Endothelial cell of umbilical vein (primary cell): ENCODE results near the gene TRIM3. TPM values are rescaled to one million over a fixed set of nuclear protein-coding genes. Genes with fewer than 3 reads are reported as not detected.

Experiments
- BruUV-seq: library from RNA; stranded (reverse); fragments of 400-500 nt; replicated peaks from 2 replicates; lab custom pipeline; 2021; lab: Mats Ljungman, UMichigan
- CTCF ChIA-PET: fragments of 300-600, 350-600 bp; sonication (Branson Sonifier 250); formaldehyde crosslinking; loops from one replicate; lab custom pipeline; 2021; ENCODE audit warnings: antibody characterized with exemption, inconsistent platforms; lab: Charles Lee
- POLR2A ChIA-PET: fragments of 300-600, 350-600 bp; sonication (Branson Sonifier 250); formaldehyde crosslinking; loops from one replicate; lab custom pipeline; 2021; ENCODE audit warnings: antibody characterized with exemption, inconsistent platforms; lab: Charles Lee
- DNase-seq: peaks from one replicate; pipeline ENCODE4 v3.0.0-alpha.2; 2011; ENCODE audit warnings: low read depth, low spot score
- FAIRE-seq: peaks from 2 replicates; lab custom pipeline; 2011; peaks lifted over from hg19 to GRCh38; lab: Jason Lieb, UNC
- H2AFZ ChIP-seq: 2 replicates; pipeline ENCODE4 v1.6.0; 2012; ENCODE audit warnings: low read depth, low read length, control low read depth, inconsistent platforms
- H3K27ac ChIP-seq: 2 replicates; pipeline ENCODE4 v1.5.1; 2011; ENCODE audit warnings: low read depth, mild to moderate bottlenecking, control low read depth, low read length, moderate library complexity; ENCODE audit not compliant: insufficient read depth
- H3K27me3 ChIP-seq, 2 experiments: 2 replicates each; pipeline versions ENCODE4 v1.6.0 to v1.6.1; 2011; ENCODE audit warnings: low read length in 2 of 2, mixed read lengths in 1 of 2; ENCODE audit not compliant: control insufficient read depth in 2 of 2, insufficient read depth in 2 of 2
- H3K36me3 ChIP-seq, 2 experiments: 2 replicates in 1 of 2; 3 replicates in 1 of 2; pipeline ENCODE4 v1.5.1; 2011; ENCODE audit warnings: low read length in 2 of 2, mild to moderate bottlenecking in 1 of 2, moderate library complexity in 1 of 2; ENCODE audit not compliant: control insufficient read depth in 2 of 2, insufficient read depth in 2 of 2; ENCODE audit errors: extremely low read depth in 1 of 2
- H3K4me1 ChIP-seq: 3 replicates; pipeline ENCODE4 v1.5.1; 2011; ENCODE audit warnings: mild to moderate bottlenecking, low read length; ENCODE audit not compliant: control insufficient read depth, insufficient read depth; ENCODE audit errors: extremely low read depth
- H3K4me2 ChIP-seq: 2 replicates; pipeline ENCODE4 v1.6.1; 2011; ENCODE audit warnings: low read length, control low read depth, mixed read lengths; ENCODE audit not compliant: insufficient read depth
- H3K4me3 ChIP-seq, 3 experiments: fragments of 200-600 bp in 1 of 3; sonication (generic), shearing (Covaris generic) in 1 of 3; replicated peaks in 1 of 3; 2 replicates each; pipeline ENCODE4 v1.5.1; 2011 to 2016; ENCODE audit warnings: control low read depth in 3 of 3, low read length in 3 of 3, mild to moderate bottlenecking in 2 of 3, inconsistent platforms in 1 of 3, low read depth in 1 of 3, moderate library complexity in 1 of 3; ENCODE audit not compliant: insufficient read depth in 1 of 3
- H3K79me2 ChIP-seq: 2 replicates; pipeline ENCODE4 v1.6.0; 2012; ENCODE audit warnings: low read length, inconsistent platforms; ENCODE audit not compliant: control insufficient read depth, insufficient read depth
- H3K9ac ChIP-seq: replicated peaks from 2 replicates; pipeline ENCODE3; 2011; ENCODE audit warnings: low read length, control low read depth; ENCODE audit not compliant: insufficient read depth; ENCODE audit errors: extremely low read depth
- H3K9me1 ChIP-seq: replicated peaks from 3 replicates; pipeline ENCODE4 v1.6.0; 2011; ENCODE audit warnings: mild to moderate bottlenecking, low read length; ENCODE audit not compliant: control insufficient read depth, insufficient read depth; ENCODE audit errors: extremely low read depth
- H3K9me3 ChIP-seq: replicated peaks from 2 replicates; pipeline ENCODE4 v1.5.1; 2012; ENCODE audit warnings: low read length, inconsistent platforms; ENCODE audit not compliant: control insufficient read depth, insufficient read depth
- H4K20me1 ChIP-seq: replicated peaks from 2 replicates; pipeline ENCODE3; 2011; ENCODE audit warnings: mild to moderate bottlenecking, low read length; ENCODE audit not compliant: control insufficient read depth, insufficient read depth; ENCODE audit errors: extremely low read depth
- EZH2 ChIP-seq: IDR thresholded peaks from 2 replicates; pipeline ENCODE4 v1.6.1; 2012; ENCODE audit warnings: borderline replicate concordance, low read depth, mild to moderate bottlenecking, moderate library complexity, low read length, inconsistent platforms; ENCODE audit not compliant: severe bottlenecking
- FOS ChIP-seq: IDR thresholded peaks from 2 replicates; pipeline ENCODE4 v1.6.1; 2011; ENCODE audit warnings: mild to moderate bottlenecking, low read length, moderate library complexity, borderline replicate concordance; ENCODE audit not compliant: insufficient read depth
- GATA2 ChIP-seq: IDR thresholded peaks from 2 replicates; pipeline ENCODE4 v1.7.0; 2011; ENCODE audit warnings: low read depth, mild to moderate bottlenecking, moderate library complexity, mixed read lengths, low read length; ENCODE audit not compliant: insufficient read length, insufficient read depth
- JUN ChIP-seq: IDR thresholded peaks from 2 replicates; pipeline ENCODE4 v1.6.1; 2011; ENCODE audit warnings: borderline replicate concordance, low read depth; ENCODE audit not compliant: insufficient read length, insufficient read depth
- POLR2A ChIP-seq: IDR thresholded peaks from 2 replicates; pipeline ENCODE4 v1.6.1; 2012; ENCODE audit warnings: low read depth, mild to moderate bottlenecking, control low read depth, low read length
- POLR2AphosphoS5 ChIP-seq: IDR thresholded peaks from 2 replicates; pipeline ENCODE4 v1.6.1; 2012; ENCODE audit warnings: low read depth, mild to moderate bottlenecking, control low read depth, low read length, moderate library complexity; ENCODE audit not compliant: insufficient read depth
- dilution Hi-C: fragments of 300-500 bp; cut with MboI; formaldehyde crosslinking; loops from one replicate; pipeline ENCODE4 v1.15.0; 2019; ENCODE audit warnings: low sequenced_read_pairs; ENCODE audit not compliant: extremely low pct_ligation_motif_present
- intact Hi-C: fragments of 100-400 bp; cut with micrococcal nuclease; formaldehyde crosslinking; loops from one replicate; pipeline ENCODE4 v1.10.0; 2022
- polyA plus RNA-seq, 4 experiments: library from polyadenylated mRNA; depleted of rRNA in 3 of 4; stranded (reverse) in 3 of 4; unstranded in 1 of 4; fragments of >200 nt; gene quantifications; 2 replicates each; pipeline versions ENCODE4 v1.2.1 to v1.2.3, GENCODE V29; 2011 to 2012; ENCODE audit warnings: missing spikeins in 1 of 4
- total RNA-seq: library from RNA; stranded (reverse); gene quantifications from 2 replicates; pipeline ENCODE4 v1.2.3, GENCODE V29; 2021
- TF ChIP-seq, protein P1 (sequence below), 2 donors: IDR thresholded peaks; 1 replicate in 1 of 2; 2 replicates in 1 of 2; pipeline ENCODE4 v1.5.1; 2011; ENCODE audit warnings: low read length in 2 of 2, mild to moderate bottlenecking in 2 of 2, moderate library complexity in 2 of 2, control low read depth in 1 of 2, inconsistent platforms in 1 of 2, low read depth in 1 of 2; ENCODE audit not compliant: insufficient read depth in 1 of 2; ENCODE audit errors: extremely low read depth in 1 of 2
- TF ChIP-seq, protein P2 (sequence below): IDR thresholded peaks from 2 replicates; pipeline ENCODE4 v1.6.1; 2011; ENCODE audit not compliant: insufficient read depth, insufficient read length

The TRIM3 gene
- total and polyA plus RNA-seq, 2 donors (not counting 3 experiments of a cell fraction or from before 2014, with no cell fraction given) = 21.8 to 29.2 TPM

DNA sequence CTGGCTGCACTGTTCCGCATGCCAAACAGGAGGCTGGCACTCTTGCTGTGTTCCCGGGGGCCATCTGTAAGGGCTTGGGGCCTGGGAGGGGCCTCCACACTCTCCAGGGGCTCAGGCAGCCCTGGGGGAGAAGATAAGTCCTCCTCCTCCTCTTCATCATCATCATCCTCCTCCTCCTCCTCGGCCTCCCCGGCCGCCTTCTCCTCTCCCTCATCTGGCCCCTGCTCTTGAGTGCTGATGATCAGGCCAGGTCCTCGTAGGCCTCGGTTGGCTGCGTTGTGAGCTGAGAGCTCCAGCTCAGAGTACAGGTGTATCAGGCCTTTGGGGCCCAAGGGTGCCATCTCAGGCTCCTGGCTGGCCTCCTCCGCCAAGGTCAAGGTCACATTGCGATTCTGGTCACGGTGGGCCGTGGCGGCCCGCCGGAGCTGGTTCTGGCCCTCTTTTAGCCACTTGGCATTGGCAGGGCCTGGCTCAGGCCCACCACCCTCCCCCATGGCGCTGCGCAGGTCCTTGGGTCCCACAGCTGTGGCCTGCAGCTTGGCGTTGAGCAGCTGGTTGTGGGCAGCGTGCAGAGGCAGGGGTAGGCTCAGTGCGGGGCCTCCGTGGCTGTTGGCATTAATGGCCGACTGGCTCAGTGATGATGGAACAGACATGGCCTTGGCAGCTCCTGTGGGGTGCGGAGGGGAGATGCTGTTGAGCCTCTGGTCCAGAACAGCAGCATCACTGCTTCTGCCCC lies 62.9 kb downstream of the TRIM3 start:
- H3K9me3 ChIP-seq = no peaks in the 10 kb centered on the region
- ChIA-PET CTCF (interaction anchor here (1.3 to 2.6 kb wide), 4 partner anchors 10 to 33 kb away, joined by 5 to 12 read pairs (median 11); no protein-coding TSS in a partner anchor), POLR2A (no interaction called here)
- H3K4me3 ChIP-seq = no peak overlapping the region
- no peak overlapping the region for H3K4me2 ChIP-seq
- no peaks in the 10 kb centered on the region for H3K9me1 ChIP-seq
- TF ChIP-seq POLR2AphosphoS5 (no peak), POLR2A (no peak), JUN (no peak), GATA2 (no peak), EZH2 (no peak), FOS (no peak)
- TF ChIP-seq, protein P1, sequence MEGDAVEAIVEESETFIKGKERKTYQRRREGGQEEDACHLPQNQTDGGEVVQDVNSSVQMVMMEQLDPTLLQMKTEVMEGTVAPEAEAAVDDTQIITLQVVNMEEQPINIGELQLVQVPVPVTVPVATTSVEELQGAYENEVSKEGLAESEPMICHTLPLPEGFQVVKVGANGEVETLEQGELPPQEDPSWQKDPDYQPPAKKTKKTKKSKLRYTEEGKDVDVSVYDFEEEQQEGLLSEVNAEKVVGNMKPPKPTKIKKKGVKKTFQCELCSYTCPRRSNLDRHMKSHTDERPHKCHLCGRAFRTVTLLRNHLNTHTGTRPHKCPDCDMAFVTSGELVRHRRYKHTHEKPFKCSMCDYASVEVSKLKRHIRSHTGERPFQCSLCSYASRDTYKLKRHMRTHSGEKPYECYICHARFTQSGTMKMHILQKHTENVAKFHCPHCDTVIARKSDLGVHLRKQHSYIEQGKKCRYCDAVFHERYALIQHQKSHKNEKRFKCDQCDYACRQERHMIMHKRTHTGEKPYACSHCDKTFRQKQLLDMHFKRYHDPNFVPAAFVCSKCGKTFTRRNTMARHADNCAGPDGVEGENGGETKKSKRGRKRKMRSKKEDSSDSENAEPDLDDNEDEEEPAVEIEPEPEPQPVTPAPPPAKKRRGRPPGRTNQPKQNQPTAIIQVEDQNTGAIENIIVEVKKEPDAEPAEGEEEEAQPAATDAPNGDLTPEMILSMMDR (IDR thresholded peaks at IDR 0.05; ENCODE audit: extremely low read depth in 1 of 2, insufficient read depth in 1 of 2, low read depth in 1 of 2, low read length in 2 of 2) = no peak
- TF ChIP-seq, protein P2, sequence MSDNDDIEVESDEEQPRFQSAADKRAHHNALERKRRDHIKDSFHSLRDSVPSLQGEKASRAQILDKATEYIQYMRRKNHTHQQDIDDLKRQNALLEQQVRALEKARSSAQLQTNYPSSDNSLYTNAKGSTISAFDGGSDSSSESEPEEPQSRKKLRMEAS = no peak
- no peak for FAIRE-seq
- no peaks in the 10 kb centered on the region for H3K27me3 ChIP-seq
- no peaks in the 10 kb centered on the region for H3K4me1 ChIP-seq
- H3K79me2 ChIP-seq = no peaks in the 10 kb centered on the region
- dilution Hi-C loops = no loop called here
- H3K36me3 ChIP-seq = peaks cover 0 to 10% of the 10 kb centered on the region in 2 experiments
- H3K27ac ChIP-seq = no peak overlapping the region
- H4K20me1 ChIP-seq = no peaks in the 10 kb centered on the region
- H2AFZ ChIP-seq = no peak overlapping the region
- H3K9ac ChIP-seq = no peak overlapping the region
- BruUV-seq = no TSS peak
- intact Hi-C loops = no loop called here
- DNase-seq = no peak
